IPS DF 6.9 (cell line): ENCODE measurements around the gene TYW3.

ENCODE experiments used
- DNase-seq: peaks from one replicate; pipeline ENCODE4 v3.0.0-alpha.2; 2013; ENCODE audit warnings: low read depth, low spot score
- H3K27ac ChIP-seq: one replicate; pipeline ENCODE4 v1.5.1; 2013; ENCODE audit warnings: low read length, control low read depth
- H3K27me3 ChIP-seq: 2 replicates; pipeline ENCODE4 v1.6.1; 2013; ENCODE audit warnings: mild to moderate bottlenecking, low read length; ENCODE audit not compliant: control insufficient read depth, insufficient read depth
- H3K36me3 ChIP-seq: 2 replicates; pipeline ENCODE4 v1.6.1; 2013; ENCODE audit warnings: low read length; ENCODE audit not compliant: control insufficient read depth, insufficient read depth
- H3K4me1 ChIP-seq: 2 replicates; pipeline ENCODE4 v1.6.1; 2013; ENCODE audit warnings: low read length; ENCODE audit not compliant: control insufficient read depth, insufficient read depth
- H3K4me3 ChIP-seq: 2 replicates; pipeline ENCODE4 v1.5.1; 2013; ENCODE audit warnings: mild to moderate bottlenecking, low read length
- H3K9me3 ChIP-seq: 2 replicates; pipeline ENCODE4 v1.6.1; 2013; ENCODE audit warnings: low read length, inconsistent platforms; ENCODE audit not compliant: control insufficient read depth, insufficient read depth
- WGBS: extraction: QIAGEN DNeasy Blood & Tissue Kit; methylation state at CpG from one replicate; pipeline ENCODE4 v1.1.7; 2013; ENCODE audit warnings: mixed read lengths, missing lambda C conversion rate; ENCODE audit not compliant: insufficient read length, insufficient coverage; 5-methylcytosine and 5-hydroxymethylcytosine counted together

Gene TYW3

GRCh38 chr1:74780594-74780993 is 47.6 kb downstream of the TYW3 start:
- no peak for DNase-seq
- Histone ChIP-seq H3K36me3 (no peaks in the 10 kb centered on the region), H3K27me3 (no peaks in the 10 kb centered on the region), H3K27ac (no peak overlapping the region), H3K4me3 (no peak overlapping the region), H3K4me1 (no peaks in the 10 kb centered on the region), H3K9me3 (no peaks in the 10 kb centered on the region)
- WGBS = no CpG with 5 or more reads among the region's 2 CpGs

- Histone ChIP-seq H3K4me1 (no peaks in the 10 kb centered on the region), H3K27ac (no peak overlapping the region), H3K4me3 (no peak overlapping the region), H3K36me3 (no peaks in the 10 kb centered on the region), H3K27me3 (no peaks in the 10 kb centered on the region), H3K9me3 (no peaks in the 10 kb centered on the region)
- no peak for DNase-seq
Measured at GRCh38 chr1:74785944-74786343, 53.0 kb downstream of the TYW3 start.

- Histone ChIP-seq H3K27me3 (no peaks in the 10 kb centered on the region), H3K27ac (no peak overlapping the region), H3K4me3 (no peak overlapping the region), H3K4me1 (no peaks in the 10 kb centered on the region), H3K9me3 (no peaks in the 10 kb centered on the region), H3K36me3 (no peaks in the 10 kb centered on the region)
- DNase-seq = no peak
Measured at GRCh38 chr1:74790453-74790852, 57.5 kb downstream of the TYW3 start.

GRCh38 chr1:74791491-74791890 is 58.5 kb downstream of the TYW3 start:
- no peak for DNase-seq
- no CpG with 5 or more reads among the region's 2 CpGs for WGBS
- Histone ChIP-seq H3K9me3 (no peaks in the 10 kb centered on the region), H3K4me3 (no peak overlapping the region), H3K4me1 (no peaks in the 10 kb centered on the region), H3K27ac (no peak overlapping the region), H3K36me3 (no peaks in the 10 kb centered on the region), H3K27me3 (no peaks in the 10 kb centered on the region)

- Histone ChIP-seq H3K27ac (no peak overlapping the region), H3K4me3 (no peak overlapping the region), H3K27me3 (no peaks in the 10 kb centered on the region), H3K36me3 (no peaks in the 10 kb centered on the region), H3K9me3 (no peaks in the 10 kb centered on the region), H3K4me1 (no peaks in the 10 kb centered on the region)
- no peak for DNase-seq
Measured at GRCh38 chr1:74799119-74799657, 66.2 kb downstream of the TYW3 start.

- no peaks in the 10 kb centered on the region for H3K4me1 ChIP-seq
- no peak for DNase-seq
- no peak overlapping the region for H3K27ac ChIP-seq
- no peaks in the 10 kb centered on the region for H3K9me3 ChIP-seq
- WGBS = no CpG with 5 or more reads among the region's 9 CpGs
- H3K27me3 ChIP-seq = no peaks in the 10 kb centered on the region
- no peaks in the 10 kb centered on the region for H3K36me3 ChIP-seq
- H3K4me3 ChIP-seq = no peak overlapping the region
Measured at GRCh38 chr1:74811436-74812179, 78.7 kb downstream of the TYW3 start.

- WGBS = no CpG with 5 or more reads among the region's 1 CpG
- H3K4me3 ChIP-seq = no peak overlapping the region
Measured at GRCh38 chr1:74812180-74812541, 79.2 kb downstream of the TYW3 start.

More at GRCh38 chr1:74812180-74812541, 79.2 kb downstream of the TYW3 start:
- Histone ChIP-seq H3K36me3 (no peaks in the 10 kb centered on the region), H3K4me1 (no peaks in the 10 kb centered on the region), H3K9me3 (no peaks in the 10 kb centered on the region), H3K27ac (no peak overlapping the region), H3K27me3 (no peaks in the 10 kb centered on the region)
- DNase-seq = no peak
